ENCODE data around the gene YIPF5. TPM values are rescaled to one million over a fixed set of nuclear protein-coding genes. Genes with fewer than 3 reads are reported as not detected.

Gene YIPF5
- total RNA-seq = 73.7 and 90.0 TPM in 2 replicates
- polyA plus RNA-seq = 78.7 and 82.7 TPM in 2 replicates
- polyA plus RNA-seq (2011; cell fraction: cytosol; rRNA removed) = 66.0 and 69.5 TPM in 2 replicates
- 42.0 and 58.0 TPM in 2 replicates for polyA plus RNA-seq (2011; cell fraction: nucleus; rRNA removed)
- polyA plus RNA-seq (2012) = 106 and 124 TPM in 2 replicates
- polyA minus RNA-seq = 136 and 172 TPM in 2 replicates
- 24.1 TPM for polyA minus RNA-seq (2011; cell fraction: cytosol; rRNA and poly(A)+ RNA removed)
- 56.3 and 60.3 TPM in 2 replicates for polyA minus RNA-seq (2011; cell fraction: nucleus; rRNA and poly(A)+ RNA removed)
- percentile 95 among the genes with signal in this experiment for Bru-seq, nascent RNA
- percentile 96 among the genes with signal in this experiment for BruChase-seq, experiment 1, labeled RNA remaining after a 6-hour chase
- BruChase-seq, experiment 2, labeled RNA remaining after a 2-hour chase = percentile 95 among the genes with signal in this experiment
- long read RNA-seq, transcript YIPF5-201 (6 exons, 3,147 nt) = major isoform, 256 of 286 reads
- long read RNA-seq, partial matches to known transcripts = 10 of 286 reads
- long read RNA-seq, other reads (novel, unspliced or antisense) = 15 of 286 reads

DNA sequence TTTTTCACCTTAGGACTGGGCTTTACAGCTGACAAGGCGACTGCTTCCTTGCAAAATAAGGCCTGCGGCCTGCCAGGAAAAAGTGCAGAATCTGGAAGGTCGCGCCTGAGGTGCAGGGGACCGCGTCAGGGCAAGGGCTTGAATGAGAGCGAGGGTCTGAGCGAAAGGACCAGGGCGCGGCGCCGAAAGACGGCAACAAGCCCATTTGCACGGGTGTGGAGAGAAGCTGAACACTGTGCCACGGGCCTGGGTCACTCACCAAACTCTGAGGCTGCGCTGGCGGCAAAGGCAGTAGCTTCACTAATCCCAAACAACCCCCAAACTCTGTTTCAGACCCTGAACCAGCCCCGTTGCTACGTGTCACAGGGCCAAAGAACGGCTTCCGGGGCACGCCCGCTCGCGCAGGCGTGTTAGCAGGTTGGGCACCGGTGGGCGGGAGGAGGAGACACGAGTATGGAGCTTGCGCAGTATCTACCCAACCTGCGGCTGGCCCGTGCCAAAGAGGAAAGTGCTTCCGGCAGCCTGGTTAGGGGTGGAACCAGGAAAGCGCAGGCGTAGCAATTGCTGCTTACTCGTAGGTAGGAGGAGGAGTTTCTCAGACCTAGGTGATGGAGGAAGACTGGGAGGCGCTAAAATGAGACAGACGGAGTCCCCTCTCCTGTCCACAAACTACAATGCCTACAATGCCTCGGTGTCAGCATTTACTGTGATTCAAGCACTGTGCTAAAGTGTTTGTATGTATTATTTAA, at the start of gene YIPF5, which contains the start of gene KCTD16:
YIPF5 (minus strand) TSS at position 384 of the 749 bp plus-strand sequence. CDS start 704 bp downstream, outside the sequence.
KCTD16 (plus strand) TSS at position 598 of the 749 bp plus-strand sequence.
- POLR2A ChIA-PET = interaction anchor here (0.7 to 1.0 kb wide), 3 partner anchors 12 to 20 kb away, joined by 3 to 4 read pairs (median 3); no protein-coding TSS in a partner anchor

More for the DNA sequence above, at the start of gene YIPF5, which contains the start of gene KCTD16:
- H3K4me1 ChIP-seq (ENCODE audit: control insufficient read depth, extremely low read depth, insufficient read depth, low read length) = peaks cover 23% of the 10 kb centered on the region
- dilution Hi-C loops (cut with MboI; ENCODE audit: extremely low pct_ligation_motif_present, low sequenced_read_pairs) (no loop called here), intact Hi-C loops (cut with micrococcal nuclease) (loop anchor here (1.0 kb wide), 2 partner anchors 20 to 25 kb away; no protein-coding TSS in a partner anchor)
- CTCF ChIA-PET = interaction anchor here (0.6 to 1.5 kb wide), 6 partner anchors 10 to 1960 kb away, joined by 3 to 10 read pairs (median 4); no protein-coding TSS in a partner anchor
- DNase-seq (ENCODE audit: low read depth, low spot score) (peak; percentile 97), FAIRE-seq (peak; percentile 96)
- H3K36me3 ChIP-seq (ENCODE audit: control insufficient read depth in 2 of 2, extremely low read depth in 1 of 2, insufficient read depth in 2 of 2, low read length in 2 of 2) = no peaks in the 10 kb centered on the region
- H3K9ac ChIP-seq (replicated peaks; ENCODE audit: extremely low read depth, insufficient read depth, low read length) = peak within 1 kb of the TSS; percentile 95
- peak; percentile 86 for TF ChIP-seq POLR2AphosphoS5 (IDR thresholded peaks at IDR 0.05; ENCODE audit: insufficient read depth, low read depth, low read length)
- peak; percentile 78 for TF ChIP-seq POLR2A (IDR thresholded peaks at IDR 0.05; ENCODE audit: low read depth, low read length)
- no peak for TF ChIP-seq FOS (IDR thresholded peaks at IDR 0.05; ENCODE audit: borderline replicate concordance, insufficient read depth, low read length)
- TF ChIP-seq, protein P1, sequence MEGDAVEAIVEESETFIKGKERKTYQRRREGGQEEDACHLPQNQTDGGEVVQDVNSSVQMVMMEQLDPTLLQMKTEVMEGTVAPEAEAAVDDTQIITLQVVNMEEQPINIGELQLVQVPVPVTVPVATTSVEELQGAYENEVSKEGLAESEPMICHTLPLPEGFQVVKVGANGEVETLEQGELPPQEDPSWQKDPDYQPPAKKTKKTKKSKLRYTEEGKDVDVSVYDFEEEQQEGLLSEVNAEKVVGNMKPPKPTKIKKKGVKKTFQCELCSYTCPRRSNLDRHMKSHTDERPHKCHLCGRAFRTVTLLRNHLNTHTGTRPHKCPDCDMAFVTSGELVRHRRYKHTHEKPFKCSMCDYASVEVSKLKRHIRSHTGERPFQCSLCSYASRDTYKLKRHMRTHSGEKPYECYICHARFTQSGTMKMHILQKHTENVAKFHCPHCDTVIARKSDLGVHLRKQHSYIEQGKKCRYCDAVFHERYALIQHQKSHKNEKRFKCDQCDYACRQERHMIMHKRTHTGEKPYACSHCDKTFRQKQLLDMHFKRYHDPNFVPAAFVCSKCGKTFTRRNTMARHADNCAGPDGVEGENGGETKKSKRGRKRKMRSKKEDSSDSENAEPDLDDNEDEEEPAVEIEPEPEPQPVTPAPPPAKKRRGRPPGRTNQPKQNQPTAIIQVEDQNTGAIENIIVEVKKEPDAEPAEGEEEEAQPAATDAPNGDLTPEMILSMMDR (IDR thresholded peaks at IDR 0.05; ENCODE audit: extremely low read depth in 1 of 2, insufficient read depth in 1 of 2, low read depth in 1 of 2, low read length in 2 of 2) = no peak
- TF ChIP-seq, protein P2, sequence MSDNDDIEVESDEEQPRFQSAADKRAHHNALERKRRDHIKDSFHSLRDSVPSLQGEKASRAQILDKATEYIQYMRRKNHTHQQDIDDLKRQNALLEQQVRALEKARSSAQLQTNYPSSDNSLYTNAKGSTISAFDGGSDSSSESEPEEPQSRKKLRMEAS (IDR thresholded peaks at IDR 0.05; ENCODE audit: insufficient read depth, insufficient read length) = no peak
- no peak for TF ChIP-seq GATA2 (IDR thresholded peaks at IDR 0.05; ENCODE audit: insufficient read depth, insufficient read length, low read depth, low read length)
- TF ChIP-seq EZH2 (IDR thresholded peaks at IDR 0.05; ENCODE audit: borderline replicate concordance, low read depth, low read length, severe bottlenecking) = no peak
- TF ChIP-seq JUN (IDR thresholded peaks at IDR 0.05; ENCODE audit: borderline replicate concordance, insufficient read depth, insufficient read length, low read depth) = no peak
- peak within 1 kb of the TSS; percentile 98 for H3K4me2 ChIP-seq (ENCODE audit: insufficient read depth, low read length)
- no peaks in the 10 kb centered on the region for H4K20me1 ChIP-seq (replicated peaks; ENCODE audit: control insufficient read depth, extremely low read depth, insufficient read depth, low read length)
- H3K9me3 ChIP-seq (replicated peaks; ENCODE audit: control insufficient read depth, insufficient read depth, low read length) = no peaks in the 10 kb centered on the region
- peak within 1 kb of the TSS; percentile 83 for H3K27ac ChIP-seq (ENCODE audit: insufficient read depth, low read depth, low read length)
- peak within 1 kb of the TSS; percentile 43 for H2AFZ ChIP-seq (ENCODE audit: low read depth, low read length)
- H3K4me3 ChIP-seq (replicated peaks in 1 of 3; ENCODE audit: insufficient read depth in 1 of 3, low read depth in 1 of 3, low read length in 3 of 3) = peak within 1 kb of the TSS; percentile 79 to 92 (median 92)
- no peaks in the 10 kb centered on the region for H3K27me3 ChIP-seq (ENCODE audit: control insufficient read depth in 2 of 2, insufficient read depth in 2 of 2, low read length in 2 of 2)
- no TSS peak for BruUV-seq (replicated peaks)
- H3K9me1 ChIP-seq (replicated peaks; ENCODE audit: control insufficient read depth, extremely low read depth, insufficient read depth, low read length) = no peaks in the 10 kb centered on the region
- H3K79me2 ChIP-seq (ENCODE audit: control insufficient read depth, insufficient read depth, low read length) = peaks cover 41% of the 10 kb centered on the region
